Measurements from ENCODE around the gene CDH13. TPM values are rescaled to one million over a fixed set of nuclear protein-coding genes. Genes with fewer than 3 reads are reported as not detected.

Gene CDH13
- total and polyA plus RNA-seq, 2 of the 8 experiments (the other 6 are each of a cell fraction or from before 2014, with no cell fraction given) = 2.3 to 2.4 TPM

DNA sequence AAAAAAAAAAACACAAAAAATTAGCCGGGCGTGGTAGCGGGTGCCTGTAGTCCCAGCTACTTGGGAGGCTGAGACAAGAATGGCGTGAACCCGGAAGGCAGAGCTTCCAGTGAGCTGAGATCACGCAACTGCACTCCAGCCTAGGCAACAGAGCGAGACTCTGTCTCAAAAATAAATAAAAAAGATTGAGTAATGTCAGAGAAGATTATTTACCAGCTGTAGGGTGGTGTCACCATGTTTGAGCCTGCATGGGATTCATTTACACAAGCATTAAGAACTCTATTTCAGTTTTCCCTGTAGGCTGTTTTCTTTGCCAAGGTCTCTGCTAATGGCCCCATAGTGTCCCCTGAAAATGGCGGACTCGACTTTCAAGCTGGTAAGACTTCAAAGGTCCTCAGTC is 575.0 kb downstream of the CDH13 start (continued):
- TF ChIP-seq, protein P1, sequence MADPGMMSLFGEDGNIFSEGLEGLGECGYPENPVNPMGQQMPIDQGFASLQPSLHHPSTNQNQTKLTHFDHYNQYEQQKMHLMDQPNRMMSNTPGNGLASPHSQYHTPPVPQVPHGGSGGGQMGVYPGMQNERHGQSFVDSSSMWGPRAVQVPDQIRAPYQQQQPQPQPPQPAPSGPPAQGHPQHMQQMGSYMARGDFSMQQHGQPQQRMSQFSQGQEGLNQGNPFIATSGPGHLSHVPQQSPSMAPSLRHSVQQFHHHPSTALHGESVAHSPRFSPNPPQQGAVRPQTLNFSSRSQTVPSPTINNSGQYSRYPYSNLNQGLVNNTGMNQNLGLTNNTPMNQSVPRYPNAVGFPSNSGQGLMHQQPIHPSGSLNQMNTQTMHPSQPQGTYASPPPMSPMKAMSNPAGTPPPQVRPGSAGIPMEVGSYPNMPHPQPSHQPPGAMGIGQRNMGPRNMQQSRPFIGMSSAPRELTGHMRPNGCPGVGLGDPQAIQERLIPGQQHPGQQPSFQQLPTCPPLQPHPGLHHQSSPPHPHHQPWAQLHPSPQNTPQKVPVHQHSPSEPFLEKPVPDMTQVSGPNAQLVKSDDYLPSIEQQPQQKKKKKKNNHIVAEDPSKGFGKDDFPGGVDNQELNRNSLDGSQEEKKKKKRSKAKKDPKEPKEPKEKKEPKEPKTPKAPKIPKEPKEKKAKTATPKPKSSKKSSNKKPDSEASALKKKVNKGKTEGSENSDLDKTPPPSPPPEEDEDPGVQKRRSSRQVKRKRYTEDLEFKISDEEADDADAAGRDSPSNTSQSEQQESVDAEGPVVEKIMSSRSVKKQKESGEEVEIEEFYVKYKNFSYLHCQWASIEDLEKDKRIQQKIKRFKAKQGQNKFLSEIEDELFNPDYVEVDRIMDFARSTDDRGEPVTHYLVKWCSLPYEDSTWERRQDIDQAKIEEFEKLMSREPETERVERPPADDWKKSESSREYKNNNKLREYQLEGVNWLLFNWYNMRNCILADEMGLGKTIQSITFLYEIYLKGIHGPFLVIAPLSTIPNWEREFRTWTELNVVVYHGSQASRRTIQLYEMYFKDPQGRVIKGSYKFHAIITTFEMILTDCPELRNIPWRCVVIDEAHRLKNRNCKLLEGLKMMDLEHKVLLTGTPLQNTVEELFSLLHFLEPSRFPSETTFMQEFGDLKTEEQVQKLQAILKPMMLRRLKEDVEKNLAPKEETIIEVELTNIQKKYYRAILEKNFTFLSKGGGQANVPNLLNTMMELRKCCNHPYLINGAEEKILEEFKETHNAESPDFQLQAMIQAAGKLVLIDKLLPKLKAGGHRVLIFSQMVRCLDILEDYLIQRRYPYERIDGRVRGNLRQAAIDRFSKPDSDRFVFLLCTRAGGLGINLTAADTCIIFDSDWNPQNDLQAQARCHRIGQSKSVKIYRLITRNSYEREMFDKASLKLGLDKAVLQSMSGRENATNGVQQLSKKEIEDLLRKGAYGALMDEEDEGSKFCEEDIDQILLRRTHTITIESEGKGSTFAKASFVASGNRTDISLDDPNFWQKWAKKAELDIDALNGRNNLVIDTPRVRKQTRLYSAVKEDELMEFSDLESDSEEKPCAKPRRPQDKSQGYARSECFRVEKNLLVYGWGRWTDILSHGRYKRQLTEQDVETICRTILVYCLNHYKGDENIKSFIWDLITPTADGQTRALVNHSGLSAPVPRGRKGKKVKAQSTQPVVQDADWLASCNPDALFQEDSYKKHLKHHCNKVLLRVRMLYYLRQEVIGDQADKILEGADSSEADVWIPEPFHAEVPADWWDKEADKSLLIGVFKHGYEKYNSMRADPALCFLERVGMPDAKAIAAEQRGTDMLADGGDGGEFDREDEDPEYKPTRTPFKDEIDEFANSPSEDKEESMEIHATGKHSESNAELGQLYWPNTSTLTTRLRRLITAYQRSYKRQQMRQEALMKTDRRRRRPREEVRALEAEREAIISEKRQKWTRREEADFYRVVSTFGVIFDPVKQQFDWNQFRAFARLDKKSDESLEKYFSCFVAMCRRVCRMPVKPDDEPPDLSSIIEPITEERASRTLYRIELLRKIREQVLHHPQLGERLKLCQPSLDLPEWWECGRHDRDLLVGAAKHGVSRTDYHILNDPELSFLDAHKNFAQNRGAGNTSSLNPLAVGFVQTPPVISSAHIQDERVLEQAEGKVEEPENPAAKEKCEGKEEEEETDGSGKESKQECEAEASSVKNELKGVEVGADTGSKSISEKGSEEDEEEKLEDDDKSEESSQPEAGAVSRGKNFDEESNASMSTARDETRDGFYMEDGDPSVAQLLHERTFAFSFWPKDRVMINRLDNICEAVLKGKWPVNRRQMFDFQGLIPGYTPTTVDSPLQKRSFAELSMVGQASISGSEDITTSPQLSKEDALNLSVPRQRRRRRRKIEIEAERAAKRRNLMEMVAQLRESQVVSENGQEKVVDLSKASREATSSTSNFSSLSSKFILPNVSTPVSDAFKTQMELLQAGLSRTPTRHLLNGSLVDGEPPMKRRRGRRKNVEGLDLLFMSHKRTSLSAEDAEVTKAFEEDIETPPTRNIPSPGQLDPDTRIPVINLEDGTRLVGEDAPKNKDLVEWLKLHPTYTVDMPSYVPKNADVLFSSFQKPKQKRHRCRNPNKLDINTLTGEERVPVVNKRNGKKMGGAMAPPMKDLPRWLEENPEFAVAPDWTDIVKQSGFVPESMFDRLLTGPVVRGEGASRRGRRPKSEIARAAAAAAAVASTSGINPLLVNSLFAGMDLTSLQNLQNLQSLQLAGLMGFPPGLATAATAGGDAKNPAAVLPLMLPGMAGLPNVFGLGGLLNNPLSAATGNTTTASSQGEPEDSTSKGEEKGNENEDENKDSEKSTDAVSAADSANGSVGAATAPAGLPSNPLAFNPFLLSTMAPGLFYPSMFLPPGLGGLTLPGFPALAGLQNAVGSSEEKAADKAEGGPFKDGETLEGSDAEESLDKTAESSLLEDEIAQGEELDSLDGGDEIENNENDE (IDR thresholded peaks at IDR 0.05; ENCODE audit: insufficient replicate concordance, low read length) = no peak
- TF ChIP-seq KDM1A (IDR thresholded peaks at IDR 0.05; ENCODE audit: borderline replicate concordance, low read length) (no peak), EZH2 (IDR thresholded peaks at IDR 0.05; ENCODE audit: low read depth, low read length, severe bottlenecking) (no peak), BCL11A (IDR thresholded peaks at IDR 0.05; ENCODE audit: low read depth in 2 of 2, low read length in 2 of 2) (no peak), JUND (IDR thresholded peaks at IDR 0.05; ENCODE audit: low read length) (no peak), CHD1 (IDR thresholded peaks at IDR 0.05; ENCODE audit: low read depth, low read length) (no peak), ZNF274 (IDR thresholded peaks at IDR 0.05; ENCODE audit: borderline replicate concordance, extremely low read depth, low read length) (no peak), CREB1 (IDR thresholded peaks at IDR 0.05) (no peak), SUZ12 (IDR thresholded peaks at IDR 0.05; ENCODE audit: low read length) (no peak)
- TF ChIP-seq, protein P2, sequence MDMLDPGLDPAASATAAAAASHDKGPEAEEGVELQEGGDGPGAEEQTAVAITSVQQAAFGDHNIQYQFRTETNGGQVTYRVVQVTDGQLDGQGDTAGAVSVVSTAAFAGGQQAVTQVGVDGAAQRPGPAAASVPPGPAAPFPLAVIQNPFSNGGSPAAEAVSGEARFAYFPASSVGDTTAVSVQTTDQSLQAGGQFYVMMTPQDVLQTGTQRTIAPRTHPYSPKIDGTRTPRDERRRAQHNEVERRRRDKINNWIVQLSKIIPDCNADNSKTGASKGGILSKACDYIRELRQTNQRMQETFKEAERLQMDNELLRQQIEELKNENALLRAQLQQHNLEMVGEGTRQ (IDR thresholded peaks at IDR 0.05; ENCODE audit: low read length) = no peak
- TF ChIP-seq, protein P3, sequence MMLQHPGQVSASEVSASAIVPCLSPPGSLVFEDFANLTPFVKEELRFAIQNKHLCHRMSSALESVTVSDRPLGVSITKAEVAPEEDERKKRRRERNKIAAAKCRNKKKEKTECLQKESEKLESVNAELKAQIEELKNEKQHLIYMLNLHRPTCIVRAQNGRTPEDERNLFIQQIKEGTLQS (IDR thresholded peaks at IDR 0.05; ENCODE audit: insufficient read depth, low read depth, low read length) = no peak
